ENCODE results near the gene ZER1. TPM values are rescaled to one million over a fixed set of nuclear protein-coding genes. Genes with fewer than 3 reads are reported as not detected.
A peak's percentile ranks its signal among the peaks of the same experiment; 100 is the strongest.
"Not testable (repeated sequence)": the region's sequence is repeated elsewhere in the genome, so short reads cannot be mapped to it uniquely, and the experiment has no call there.

Gene ZER1
- total RNA-seq, 2 experiments from 2014 or later: 15.3 to 15.9 TPM

DNA sequence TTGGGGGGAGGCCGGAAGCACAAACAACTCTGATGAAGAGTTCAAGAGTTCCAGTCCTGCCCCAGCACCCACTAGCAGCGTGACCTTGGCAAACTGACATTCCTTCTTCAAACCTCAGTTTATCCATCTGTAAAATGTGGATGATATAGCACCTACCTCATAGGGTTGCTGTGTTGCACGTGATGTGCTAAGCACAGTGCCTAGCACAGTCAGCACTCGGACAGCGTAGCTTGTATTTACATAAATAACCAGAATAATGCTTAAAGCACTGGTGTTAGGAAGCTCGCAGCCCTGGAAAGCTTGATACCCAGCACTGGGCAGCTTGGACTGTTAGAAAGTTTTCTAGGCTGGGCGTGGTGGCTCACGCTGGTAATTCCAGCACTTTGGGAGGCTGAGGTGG, 64.3 kb downstream of the ZER1 start:
- peaks cover 6% of the 10 kb centered on the region for H3K4me1 Mint-ChIP-seq (ENCODE audit: low read depth)
- CTCF ChIA-PET: interaction anchor here (1.2 kb wide), 1 partner anchor 10 kb away, joined by 4 read pairs; no protein-coding TSS in a partner anchor
- POLR2A ChIA-PET: no interaction called here

DNA sequence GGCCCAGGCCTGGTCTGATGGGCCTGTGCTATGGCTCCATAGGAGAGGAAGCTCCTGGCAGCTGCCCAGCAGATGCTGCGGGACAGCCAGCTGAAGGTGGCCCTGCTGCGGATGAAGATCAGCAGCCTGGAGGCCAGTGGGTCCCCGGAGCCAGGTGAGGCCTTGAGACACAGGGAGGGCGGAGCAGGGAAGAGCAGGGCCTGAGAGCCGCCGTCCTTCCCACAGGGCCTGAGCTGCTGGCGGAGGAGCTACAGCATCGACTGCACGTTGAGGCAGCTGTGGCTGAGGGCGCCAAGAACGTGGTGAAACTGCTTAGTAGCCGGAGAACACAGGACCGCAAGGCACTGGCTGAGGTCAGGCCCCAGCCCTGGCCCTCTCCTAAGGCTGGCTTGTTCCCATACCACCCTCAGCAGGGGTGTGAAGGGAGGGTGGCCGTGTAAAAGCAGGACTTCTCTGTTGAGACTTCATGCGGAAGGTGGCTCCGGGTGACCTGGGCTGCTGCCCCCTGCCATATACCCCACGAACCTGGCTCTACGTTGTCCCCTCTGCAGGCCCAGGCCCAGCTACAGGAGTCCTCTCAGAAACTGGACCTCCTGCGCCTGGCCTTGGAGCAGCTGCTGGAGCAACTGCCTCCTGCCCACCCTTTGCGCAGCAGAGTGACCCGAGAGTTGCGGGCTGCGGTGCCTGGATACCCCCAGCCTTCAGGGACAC, 64.9 kb downstream of the ZER1 start:
- Mint-ChIP-seq H3K27me3 (ENCODE audit: low read depth) (no peaks in the 10 kb centered on the region), H3K9me3 (ENCODE audit: insufficient read depth) (no peaks in the 10 kb centered on the region), H3K4me3 (no peak overlapping the region), H3K27ac (no peak overlapping the region), H3K4me1 (ENCODE audit: low read depth) (peaks cover 8% of the 10 kb centered on the region), H3K36me3 (ENCODE audit: low read depth) (no peaks in the 10 kb centered on the region)
- DNase-seq (no peak), ATAC-seq (no peak)
- ChIA-PET POLR2A (interaction anchor here (1.0 kb wide), 1 partner anchor 16 kb away, joined by 3 read pairs; no protein-coding TSS in a partner anchor), CTCF (interaction anchor here (1.2 kb wide), 1 partner anchor 10 kb away, joined by 4 read pairs; no protein-coding TSS in a partner anchor)

More for the DNA sequence above, 64.3 kb downstream of the ZER1 start:
- DNase-seq: no peak
- Mint-ChIP-seq H3K4me3 (no peak overlapping the region), H3K36me3 (ENCODE audit: low read depth) (no peaks in the 10 kb centered on the region), H3K9me3 (ENCODE audit: insufficient read depth) (no peaks in the 10 kb centered on the region), H3K27me3 (ENCODE audit: low read depth) (no peaks in the 10 kb centered on the region), H3K27ac (no peak overlapping the region)
- no peak for ATAC-seq

DNA sequence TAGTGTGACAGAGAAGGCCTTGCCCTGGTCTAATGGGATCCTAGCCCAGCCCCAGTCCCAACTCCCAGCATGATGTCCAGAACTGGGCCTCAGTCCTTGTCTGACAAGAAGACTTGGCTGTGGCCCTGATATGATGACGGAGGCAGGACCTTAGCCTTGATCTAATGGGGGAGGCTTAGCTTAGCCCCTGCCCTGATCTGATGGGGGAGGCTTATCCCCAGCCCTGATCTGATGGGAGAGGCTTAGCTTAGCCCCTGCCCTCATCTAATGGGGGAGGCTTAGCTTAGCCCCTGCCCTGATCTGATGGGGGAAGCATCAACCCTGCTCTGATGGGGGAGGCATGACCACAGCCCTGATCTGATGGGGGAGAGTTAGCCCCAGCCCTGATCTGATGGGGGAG, 65.7 kb downstream of the ZER1 start:
- Mint-ChIP-seq H3K27ac (no peak overlapping the region), H3K4me3 (no peak overlapping the region), H3K9me3 (ENCODE audit: insufficient read depth) (no peaks in the 10 kb centered on the region), H3K4me1 (ENCODE audit: low read depth) (peaks cover 14% of the 10 kb centered on the region), H3K36me3 (ENCODE audit: low read depth) (no peaks in the 10 kb centered on the region), H3K27me3 (ENCODE audit: low read depth) (no peaks in the 10 kb centered on the region)
- CTCF ChIA-PET: no interaction called here
- ATAC-seq (no peak), DNase-seq (no peak)
- POLR2A ChIA-PET: interaction anchor here (1.0 kb wide), 1 partner anchor 15 kb away, joined by 3 read pairs; no protein-coding TSS in a partner anchor

DNA sequence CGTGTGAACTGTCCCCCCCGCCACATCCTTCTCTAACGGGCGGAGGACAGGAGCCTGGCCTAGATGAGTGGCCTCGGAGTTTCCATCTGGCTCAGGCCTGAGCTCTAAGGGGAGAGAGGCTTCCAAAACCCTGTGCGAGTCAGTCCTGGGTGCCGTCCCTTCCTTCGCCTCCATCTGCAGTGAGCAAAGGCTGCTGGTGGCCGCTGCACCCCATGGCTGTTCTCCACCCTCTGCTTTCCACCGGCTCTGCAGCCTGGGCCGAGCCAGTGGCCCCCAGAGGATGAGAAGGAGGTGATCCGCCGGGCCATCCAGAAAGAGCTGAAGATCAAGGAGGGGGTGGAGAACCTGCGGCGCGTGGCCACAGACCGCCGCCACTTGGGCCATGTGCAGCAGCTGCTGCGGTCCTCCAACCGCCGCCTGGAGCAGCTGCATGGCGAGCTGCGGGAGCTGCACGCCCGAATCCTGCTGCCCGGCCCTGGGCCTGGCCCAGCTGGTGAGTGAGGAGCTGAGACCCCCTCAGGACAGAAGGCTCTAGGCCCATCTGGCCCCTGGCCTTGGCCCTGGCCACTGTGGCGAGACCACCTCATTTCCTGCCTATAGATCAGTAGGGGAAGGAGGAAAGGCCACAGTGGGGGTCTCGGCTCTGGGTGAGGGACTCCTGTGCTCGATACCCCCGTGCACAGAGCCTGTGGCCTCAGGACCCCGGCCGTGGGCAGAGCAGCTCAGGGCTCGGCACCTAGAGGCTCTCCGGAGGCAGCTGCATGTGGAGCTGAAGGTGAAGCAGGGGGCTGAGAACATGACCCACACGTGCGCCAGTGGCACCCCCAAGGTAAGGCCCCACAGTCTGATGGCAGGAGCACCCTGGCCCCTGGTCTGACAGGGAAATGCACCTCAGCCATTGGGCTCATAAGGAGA, 66.4 kb downstream of the ZER1 start:
- no peak overlapping the region for H3K27ac Mint-ChIP-seq
- POLR2A ChIA-PET: interaction anchor here (1.0 kb wide), 1 partner anchor 14 kb away, joined by 3 read pairs; no protein-coding TSS in a partner anchor
- CTCF ChIA-PET: no interaction called here
- H3K27me3 Mint-ChIP-seq (ENCODE audit: low read depth): no peaks in the 10 kb centered on the region
- DNase-seq (no peak), ATAC-seq (no peak)
- no peaks in the 10 kb centered on the region for H3K9me3 Mint-ChIP-seq (ENCODE audit: insufficient read depth)
- no peak overlapping the region for H3K4me3 Mint-ChIP-seq
- H3K36me3 Mint-ChIP-seq (ENCODE audit: low read depth): peaks cover under 1% of the 10 kb centered on the region
- H3K4me1 Mint-ChIP-seq (ENCODE audit: low read depth): peaks cover 14% of the 10 kb centered on the region

DNA sequence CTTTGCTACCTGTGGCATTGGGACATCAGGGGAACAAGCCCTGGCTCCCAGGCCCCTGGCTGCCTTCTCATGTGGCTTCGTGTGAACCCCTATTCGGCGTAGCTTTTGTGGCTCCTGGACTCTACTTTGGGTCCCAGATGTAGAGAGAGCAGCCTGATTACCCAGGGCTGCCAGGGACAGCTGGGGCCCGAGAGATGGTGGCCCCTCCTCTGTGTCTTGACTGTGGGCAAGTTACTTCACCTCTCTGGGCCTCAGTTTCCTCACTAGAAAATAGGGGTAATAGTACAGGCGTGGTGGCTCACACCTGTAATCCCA, 67.4 kb downstream of the ZER1 start:
- no peaks in the 10 kb centered on the region for H3K27me3 Mint-ChIP-seq (ENCODE audit: low read depth)
- CTCF ChIA-PET: no interaction called here

DNA sequence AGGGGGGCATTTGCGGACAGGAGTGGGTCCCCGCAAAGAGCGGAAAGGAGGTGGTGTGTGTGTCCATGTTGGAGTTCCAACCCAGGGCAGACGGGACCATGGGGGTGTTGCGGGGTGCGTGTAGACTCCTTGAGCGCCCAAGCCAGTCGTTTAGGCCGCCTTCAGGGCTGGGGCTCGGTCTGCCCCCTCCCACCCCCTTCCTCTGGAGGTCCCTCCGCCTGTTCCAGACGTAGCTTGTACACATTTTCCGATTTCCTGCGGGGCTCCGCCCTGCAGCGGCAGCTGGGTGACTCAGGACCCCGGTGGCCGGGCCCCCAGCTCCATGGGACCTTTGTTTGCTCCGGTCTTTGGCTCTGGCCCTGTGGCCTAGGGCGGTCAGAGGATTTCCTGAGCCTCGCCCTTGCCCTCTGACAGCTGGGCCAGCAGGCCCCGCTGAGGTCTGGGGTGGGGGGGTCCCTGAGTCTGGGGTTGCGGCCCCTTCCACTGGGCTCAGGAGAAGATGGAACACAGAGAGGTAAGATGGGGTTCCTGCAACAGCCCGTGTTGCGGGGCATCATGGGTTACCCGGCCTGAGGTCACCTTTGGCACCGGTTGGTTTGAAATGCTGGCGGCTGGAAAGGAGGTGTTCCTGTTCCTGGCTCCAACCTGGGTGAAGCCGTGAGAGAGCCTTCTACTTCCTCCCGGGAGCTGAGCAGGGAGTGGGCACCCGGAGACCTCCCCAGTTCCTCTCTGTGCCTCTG, 67.9 kb downstream of the ZER1 start:
- ChIA-PET CTCF (no interaction called here), POLR2A (interaction anchor here (0.9 kb wide), 1 partner anchor 35 kb away, joined by 5 read pairs; no protein-coding TSS in a partner anchor)
- peaks cover 14% of the 10 kb centered on the region for H3K4me1 Mint-ChIP-seq (ENCODE audit: low read depth)
- peaks cover 2% of the 10 kb centered on the region for H3K36me3 Mint-ChIP-seq (ENCODE audit: low read depth)
- peak overlapping the region; percentile 60 for H3K27ac Mint-ChIP-seq
- no peaks in the 10 kb centered on the region for H3K9me3 Mint-ChIP-seq (ENCODE audit: insufficient read depth)
- DNase-seq (no peak), ATAC-seq (no peak)
- H3K27me3 Mint-ChIP-seq (ENCODE audit: low read depth): no peaks in the 10 kb centered on the region
- peak overlapping the region; percentile 79 for H3K4me3 Mint-ChIP-seq

More for the DNA sequence above, 67.4 kb downstream of the ZER1 start:
- POLR2A ChIA-PET: no interaction called here
- H3K27ac Mint-ChIP-seq: no peak overlapping the region
- ATAC-seq (no peak), DNase-seq (no peak)
- peaks cover 14% of the 10 kb centered on the region for H3K4me1 Mint-ChIP-seq (ENCODE audit: low read depth)
- H3K4me3 Mint-ChIP-seq: peak overlapping the region; percentile 22
- H3K36me3 Mint-ChIP-seq (ENCODE audit: low read depth): peaks cover 2% of the 10 kb centered on the region
- no peaks in the 10 kb centered on the region for H3K9me3 Mint-ChIP-seq (ENCODE audit: insufficient read depth)

DNA sequence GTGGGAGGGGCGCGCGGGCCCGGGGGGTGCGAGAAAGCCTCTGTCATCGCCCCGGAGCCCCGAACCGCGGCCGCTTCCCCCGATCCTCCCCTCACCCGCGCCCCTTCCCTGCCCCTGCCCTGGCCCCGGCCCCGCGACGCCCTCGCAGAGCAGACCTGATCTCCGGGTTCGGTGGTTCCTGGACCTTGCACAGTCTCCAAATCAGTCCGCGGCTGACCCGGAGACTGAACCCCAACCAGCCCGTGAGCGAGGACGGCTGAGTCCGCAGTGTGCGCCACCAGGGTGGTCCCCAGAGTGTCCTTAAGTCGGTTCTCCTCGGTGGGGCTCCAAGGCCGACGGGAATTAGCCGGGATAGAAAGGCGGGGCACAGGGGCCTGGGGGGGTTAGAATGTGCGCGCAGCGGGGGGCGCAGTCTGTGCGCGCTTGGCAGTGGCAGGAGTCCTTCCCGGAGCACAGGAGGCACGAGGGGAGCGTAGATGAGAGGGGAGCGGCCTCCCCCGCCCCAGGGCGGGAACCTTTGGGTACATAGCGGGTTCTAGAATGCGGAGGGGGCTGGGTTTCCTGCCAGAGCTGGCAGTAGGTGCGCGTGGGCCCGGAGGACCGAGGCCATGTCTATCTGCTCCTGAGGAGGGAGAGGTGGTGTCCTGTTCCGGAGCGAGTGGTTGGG, 68.6 kb downstream of the ZER1 start:
- Mint-ChIP-seq H3K36me3 (ENCODE audit: low read depth) (peaks cover 2% of the 10 kb centered on the region), H3K27me3 (ENCODE audit: low read depth) (no peaks in the 10 kb centered on the region), H3K9me3 (ENCODE audit: insufficient read depth) (no peaks in the 10 kb centered on the region), H3K27ac (peak overlapping the region; percentile 60), H3K4me3 (peak overlapping the region; percentile 79), H3K4me1 (ENCODE audit: low read depth) (peaks cover 14% of the 10 kb centered on the region)
- ChIA-PET CTCF (interaction anchor here (1.2 kb wide), 1 partner anchor 170 kb away, joined by 3 read pairs; no protein-coding TSS in a partner anchor), POLR2A (interaction anchor here (0.9 kb wide), 1 partner anchor 36 kb away, joined by 5 read pairs; no protein-coding TSS in a partner anchor)
- no peak for DNase-seq
- ATAC-seq: peak; percentile 39

DNA sequence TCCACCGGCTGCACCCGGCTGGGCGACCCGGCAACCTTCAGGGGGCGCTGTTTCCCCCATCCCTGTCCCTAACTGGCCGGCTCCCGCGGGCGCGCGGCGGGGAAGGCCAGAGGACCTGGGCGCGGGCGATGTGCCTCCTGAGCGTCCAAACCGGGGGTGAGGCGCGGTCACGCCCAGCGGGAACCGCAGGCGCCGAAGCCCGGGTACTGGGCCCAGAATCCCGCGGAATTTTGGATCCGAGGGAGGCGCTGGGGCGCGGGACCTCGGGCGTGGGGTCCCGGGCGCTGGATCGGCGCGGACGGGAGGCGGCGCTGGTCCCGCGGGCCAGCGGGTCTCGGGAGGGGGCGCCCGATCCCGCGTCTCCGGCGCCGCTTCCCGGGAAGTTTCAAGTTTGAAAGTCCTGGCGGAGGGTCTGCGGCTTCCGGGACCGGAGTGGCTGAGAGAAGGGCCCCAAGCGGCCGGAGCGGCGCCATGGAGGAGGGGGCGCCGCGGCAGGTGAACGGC, 69.2 kb downstream of the ZER1 start, which contains the start of gene PKN3:
Gene PKN3 (plus strand): TSS at position 59 of the 504 bp plus-strand sequence. CDS start 413 bp downstream, at position 472.
- POLR2A ChIA-PET: interaction anchor here (0.7 to 0.8 kb wide), 2 partner anchors 10 to 13 kb away, joined by 4 to 5 read pairs; partner anchors contain the start of gene SET
- no peaks in the 10 kb centered on the region for H3K9me3 Mint-ChIP-seq (ENCODE audit: insufficient read depth)
- ATAC-seq: peak; percentile 93
- no peaks in the 10 kb centered on the region for H3K27me3 Mint-ChIP-seq (ENCODE audit: low read depth)
- peaks cover 14% of the 10 kb centered on the region for H3K4me1 Mint-ChIP-seq (ENCODE audit: low read depth)
- peak within 1 kb of the TSS; percentile 87 for H3K4me3 Mint-ChIP-seq
- DNase-seq: peak; percentile 91
- peak within 1 kb of the TSS; percentile 86 for H3K27ac Mint-ChIP-seq
- H3K36me3 Mint-ChIP-seq (ENCODE audit: low read depth): peaks cover 2% of the 10 kb centered on the region
- CTCF ChIA-PET: interaction anchor here (0.6 to 1.6 kb wide), 17 partner anchors 8 to 171 kb away, joined by 3 to 42 read pairs (median 4); partner anchors contain the start of genes ENDOG, SET, SPOUT1 and ZDHHC12

DNA sequence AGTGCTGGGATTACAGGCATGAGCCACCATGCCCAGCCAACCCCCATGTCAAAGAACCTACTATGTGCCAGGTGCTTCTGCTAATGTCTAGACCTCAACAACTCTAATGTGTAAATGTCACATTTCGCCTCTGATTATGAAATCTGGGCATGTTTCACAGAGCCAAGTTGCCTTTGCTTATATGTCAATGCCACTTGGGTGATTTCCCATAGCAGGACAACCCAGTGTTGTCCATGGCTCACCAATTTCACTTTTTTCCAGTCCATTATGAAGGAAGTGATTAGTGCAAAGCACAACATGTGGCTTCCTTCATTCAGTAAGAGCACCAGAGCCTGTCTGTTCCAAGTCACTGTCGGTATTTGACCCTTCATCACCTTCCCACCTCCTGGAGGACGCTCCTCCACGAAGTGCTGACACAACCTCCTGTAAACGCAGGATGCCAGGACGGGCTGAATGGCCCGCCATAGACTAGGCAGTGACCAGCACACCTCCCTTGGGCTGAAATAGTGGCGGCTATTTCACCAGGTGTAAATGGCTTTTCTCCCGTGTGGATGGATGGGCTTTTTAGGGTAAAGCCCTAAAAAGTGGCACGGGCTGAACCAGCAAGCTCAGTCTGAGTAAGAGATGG, 70.4 kb downstream of the ZER1 start:
- Mint-ChIP-seq H3K4me1 (ENCODE audit: low read depth) (peaks cover 14% of the 10 kb centered on the region), H3K27me3 (ENCODE audit: low read depth) (no peaks in the 10 kb centered on the region), H3K9me3 (ENCODE audit: insufficient read depth) (no peaks in the 10 kb centered on the region), H3K36me3 (ENCODE audit: low read depth) (peaks cover 13% of the 10 kb centered on the region), H3K27ac (no peak overlapping the region), H3K4me3 (peak overlapping the region; percentile 87)
- CTCF ChIA-PET: interaction anchor here (0.8 to 1.6 kb wide), 9 partner anchors 9 to 117 kb away, joined by 3 to 42 read pairs (median 7); partner anchors contain the start of genes ENDOG, SET and ZDHHC12
- ATAC-seq: no peak
- no peak for DNase-seq
- POLR2A ChIA-PET: interaction anchor here (0.8 to 1.1 kb wide), 2 partner anchors 12 to 13 kb away, joined by 3 to 4 read pairs; partner anchors contain the start of gene SET

DNA sequence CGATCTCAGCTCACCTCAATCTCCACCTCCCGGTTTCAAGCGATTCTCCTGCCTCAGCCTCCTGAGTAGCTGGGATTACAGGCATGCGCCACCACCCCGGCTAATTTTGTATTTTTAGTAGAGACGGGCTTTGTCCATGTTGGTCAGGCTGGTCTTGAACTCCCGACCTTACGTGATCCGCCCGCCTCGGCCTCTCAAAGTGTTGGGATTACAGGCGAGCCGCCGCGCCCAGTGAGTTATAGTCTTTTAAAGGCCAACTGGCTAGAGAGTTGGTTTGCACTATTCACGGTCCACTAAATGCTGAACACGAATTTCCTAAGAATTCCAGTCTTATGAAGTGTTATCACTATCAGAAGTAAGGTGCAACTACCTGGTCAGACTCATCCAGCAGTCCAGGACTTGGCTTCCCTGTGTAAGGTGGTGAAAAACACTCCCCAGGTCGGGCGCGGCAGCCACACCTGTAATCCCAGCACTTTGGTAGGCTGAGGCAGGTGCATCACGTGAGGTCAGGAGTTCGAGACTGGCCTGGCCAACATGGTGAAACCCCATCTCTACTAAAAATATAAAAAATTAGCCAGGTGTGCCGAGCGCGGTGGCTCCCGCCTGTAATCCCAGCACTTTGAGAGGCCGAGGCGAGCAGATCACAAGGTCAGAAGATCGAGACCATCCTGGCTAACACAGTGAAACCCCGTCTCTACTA, 72.5 kb downstream of the ZER1 start:
- Mint-ChIP-seq H3K36me3 (ENCODE audit: low read depth) (peaks cover 26% of the 10 kb centered on the region), H3K4me1 (ENCODE audit: low read depth) (peaks cover 14% of the 10 kb centered on the region)
- H3K27ac Mint-ChIP-seq; H3K27me3 Mint-ChIP-seq (ENCODE audit: low read depth); ATAC-seq; DNase-seq; POLR2A ChIA-PET; H3K9me3 Mint-ChIP-seq (ENCODE audit: insufficient read depth); H3K4me3 Mint-ChIP-seq: not testable (repeated sequence)
- CTCF ChIA-PET: interaction anchor here (1.6 kb wide), 1 partner anchor 9 kb away, joined by 7 read pairs; no protein-coding TSS in a partner anchor

All from activated CD8-positive, alpha-beta T cell treated with anti-CD3 and anti-CD28 coated beads, Interleukin-2, amount 10 ng/mL, durations not matched to agents 7 days and 5 days (primary cell).